ENCODE measurements around the gene NSMF.
"Not testable (repeated sequence)": the region's sequence is repeated elsewhere in the genome, so short reads cannot be mapped to it uniquely, and the experiment has no call there.

The NSMF gene

DNA sequence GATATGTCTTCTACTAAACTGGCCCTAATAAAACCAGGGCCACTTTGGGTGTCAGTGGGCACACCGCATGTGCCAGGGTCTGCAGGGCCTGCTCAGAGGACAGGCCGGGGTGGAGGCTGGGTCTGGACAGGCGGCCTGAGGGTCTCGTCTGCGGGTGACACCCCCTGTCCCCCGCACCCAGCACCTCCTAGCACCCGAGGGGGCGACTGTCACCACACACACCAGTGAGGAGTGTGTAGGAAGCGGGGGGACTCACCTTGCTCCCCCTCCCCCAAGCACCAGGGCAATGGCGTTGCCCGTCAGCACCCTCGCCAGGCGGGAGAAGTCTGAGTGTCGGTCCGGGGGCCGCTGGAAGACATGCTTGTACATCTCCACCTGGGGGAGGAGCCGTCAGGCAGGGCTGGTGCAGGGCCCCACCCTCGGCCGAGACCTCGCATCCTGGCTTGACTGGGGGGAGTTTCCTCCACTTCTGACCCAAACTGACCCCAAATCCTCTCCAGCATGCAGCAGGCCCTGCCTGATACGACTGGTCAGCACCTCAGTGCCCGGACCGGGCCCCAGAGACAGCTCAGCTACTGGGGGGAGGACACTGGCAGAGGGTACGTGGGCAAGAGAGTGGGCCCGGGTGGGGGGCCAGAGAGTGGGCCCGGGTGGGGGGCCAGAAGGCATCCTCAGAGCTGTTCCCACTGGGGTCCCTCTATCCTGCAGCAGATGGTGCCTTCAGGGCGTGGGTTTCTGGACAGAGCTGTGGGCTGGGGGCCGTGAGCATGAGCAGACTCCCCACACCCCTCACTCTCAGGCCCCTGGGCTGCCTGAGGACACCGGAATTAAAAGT is 18.9 kb upstream of the NSMF start:
- DNase-seq (ENCODE audit: low spot score): no peak

DNA sequence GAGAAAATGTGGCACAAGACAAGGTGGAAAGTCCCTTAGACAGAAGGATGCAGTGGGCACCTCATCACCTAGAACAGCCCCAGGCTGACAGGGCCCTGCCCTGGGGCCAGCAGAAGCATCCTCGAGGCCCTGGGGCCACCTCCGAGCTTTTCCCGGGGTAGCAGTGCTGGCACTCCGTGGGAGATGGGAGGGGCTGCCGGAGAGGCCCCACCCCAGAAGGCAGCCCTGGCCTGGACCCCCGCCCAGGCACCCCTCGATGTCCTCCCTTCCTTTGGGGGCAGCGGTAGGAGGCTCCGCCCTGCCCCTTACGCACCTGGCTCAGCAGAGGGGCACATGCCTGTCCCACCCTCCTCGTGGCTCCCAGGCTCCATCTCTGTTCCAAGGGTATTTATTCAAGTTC is 17.7 kb upstream of the NSMF start:
- no peak for DNase-seq (ENCODE audit: low spot score)

DNA sequence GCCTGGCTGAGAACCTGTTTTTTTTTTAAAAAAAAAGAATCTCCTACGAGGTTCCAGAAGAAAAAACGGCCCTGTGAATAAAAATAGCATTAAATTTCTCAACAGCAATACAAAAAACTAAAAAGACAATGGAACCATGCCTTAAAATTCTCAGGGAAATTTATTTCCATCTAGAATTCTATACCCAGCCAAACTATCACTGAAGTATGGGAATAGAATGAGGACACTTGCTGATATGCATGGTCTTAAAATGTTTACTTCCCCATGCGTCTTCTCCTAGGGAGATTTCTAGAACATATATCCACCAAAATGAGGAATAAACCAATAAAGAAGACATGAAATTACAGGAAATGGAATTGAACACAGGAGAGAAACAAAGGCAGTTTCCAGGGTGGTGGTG is 16.5 kb upstream of the NSMF start:
- no peak for DNase-seq (ENCODE audit: low spot score)

DNA sequence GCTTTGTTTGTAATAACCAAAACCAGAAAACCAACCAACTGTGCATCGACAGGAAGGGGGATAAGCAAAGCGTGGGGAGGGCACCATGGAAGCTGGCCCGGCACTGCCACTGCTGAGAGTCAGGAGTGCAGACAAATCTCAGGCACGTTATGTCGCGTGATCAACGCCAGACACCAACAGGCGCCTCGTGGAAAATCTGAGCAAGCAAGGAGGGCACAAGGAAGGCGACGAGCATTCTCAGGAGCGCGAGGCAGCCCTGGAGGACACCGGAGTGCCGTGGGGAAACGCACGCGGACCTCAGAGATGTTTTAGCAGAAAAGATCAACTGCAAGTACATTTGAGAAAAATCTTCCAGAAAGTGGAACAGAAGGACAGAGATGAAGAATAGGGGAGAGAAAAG is 15.1 kb upstream of the NSMF start:
- DNase-seq (ENCODE audit: low spot score): no peak

DNA sequence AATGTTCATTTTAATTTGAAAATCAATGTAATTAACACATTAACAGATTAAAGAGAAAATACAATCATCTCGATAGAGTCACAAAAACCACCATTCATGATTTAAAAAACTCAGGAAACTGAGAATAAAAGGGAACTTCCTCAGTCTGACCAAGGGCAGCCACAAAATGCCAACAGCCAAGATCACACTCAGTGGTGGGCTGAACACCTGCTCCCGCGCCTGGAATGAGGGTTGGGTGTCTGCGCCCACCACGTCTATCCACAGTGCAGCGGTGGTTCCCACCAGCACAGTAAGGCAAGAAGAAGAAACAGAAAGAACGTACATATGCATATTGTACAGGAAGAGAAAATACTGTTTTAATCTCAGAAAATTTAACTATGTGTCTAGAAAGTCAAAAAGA is 11.7 kb upstream of the NSMF start:
- no peak for DNase-seq (ENCODE audit: low spot score)

DNA sequence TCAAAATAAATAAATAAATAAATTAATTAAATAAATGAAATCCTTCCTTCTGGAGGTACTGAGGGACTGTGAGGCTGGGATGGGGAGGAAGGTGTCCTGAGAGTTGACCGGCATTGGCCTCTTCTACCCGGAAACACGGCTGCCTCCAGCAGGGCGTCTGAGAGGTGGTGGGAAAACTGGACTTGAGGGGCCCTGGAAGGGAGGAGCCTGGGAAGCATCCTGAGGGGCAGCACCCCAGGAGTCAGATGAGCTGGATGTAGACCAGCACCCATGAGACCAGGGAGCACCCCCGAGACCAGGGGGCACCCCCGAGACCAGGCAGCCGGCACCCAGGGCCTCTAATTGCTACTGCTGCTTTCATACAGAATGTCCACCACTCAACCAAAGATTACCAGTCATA is 8.8 kb upstream of the NSMF start:
- DNase-seq (ENCODE audit: low spot score): no peak

DNA sequence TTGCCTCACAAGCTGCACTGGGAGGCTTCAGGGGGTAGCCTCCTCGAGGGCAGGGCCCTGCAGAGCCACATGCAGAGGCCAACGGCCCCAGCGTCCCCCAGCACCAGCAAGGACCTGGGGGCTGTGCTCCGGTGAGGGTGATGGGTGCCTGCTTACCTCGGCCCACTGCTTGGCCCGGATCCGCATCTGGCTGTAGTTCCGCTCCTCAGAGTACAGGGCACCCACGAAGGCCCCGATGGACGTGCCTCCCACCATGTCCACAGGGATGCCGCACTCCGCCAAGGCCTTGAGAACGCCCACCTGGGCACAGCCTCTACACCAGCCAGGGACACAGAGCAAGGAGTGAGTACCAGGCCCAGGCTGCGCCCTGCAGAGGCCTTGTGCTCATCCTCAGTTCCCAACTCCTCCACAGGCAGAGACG is 8.0 kb upstream of the NSMF start:
- no peak for DNase-seq (ENCODE audit: low spot score)

DNA sequence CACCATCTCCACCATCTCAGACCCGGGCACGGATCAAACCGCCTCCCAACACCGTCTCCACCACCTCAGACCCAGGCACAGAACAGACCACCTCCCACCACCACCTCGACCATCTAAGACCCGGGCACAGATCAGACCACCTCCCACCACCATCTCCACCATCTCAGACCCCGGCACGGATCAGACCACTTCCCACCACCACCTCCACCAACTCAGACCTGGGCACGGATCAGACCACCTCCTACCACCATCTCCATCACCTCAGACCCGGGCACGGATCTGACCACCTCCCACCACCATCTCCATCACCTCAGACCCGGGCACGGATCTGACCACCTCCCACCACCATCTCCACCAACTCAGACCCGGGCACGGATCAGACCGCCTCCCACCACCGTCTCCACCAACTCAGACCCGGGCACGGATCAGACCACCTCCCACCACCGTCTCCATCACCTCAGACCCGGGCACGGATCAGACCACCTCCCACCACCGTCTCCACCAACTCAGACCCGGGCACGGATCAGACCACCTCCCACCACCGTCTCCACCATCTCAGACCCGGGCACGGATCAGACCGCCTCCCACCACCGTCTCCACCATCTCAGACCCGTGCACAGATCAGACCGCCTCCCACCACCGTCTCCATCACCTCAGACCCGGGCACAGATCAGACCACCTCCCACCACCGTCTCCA is 7.4 kb upstream of the NSMF start:
- not testable (repeated sequence) for DNase-seq (ENCODE audit: low spot score)

DNA sequence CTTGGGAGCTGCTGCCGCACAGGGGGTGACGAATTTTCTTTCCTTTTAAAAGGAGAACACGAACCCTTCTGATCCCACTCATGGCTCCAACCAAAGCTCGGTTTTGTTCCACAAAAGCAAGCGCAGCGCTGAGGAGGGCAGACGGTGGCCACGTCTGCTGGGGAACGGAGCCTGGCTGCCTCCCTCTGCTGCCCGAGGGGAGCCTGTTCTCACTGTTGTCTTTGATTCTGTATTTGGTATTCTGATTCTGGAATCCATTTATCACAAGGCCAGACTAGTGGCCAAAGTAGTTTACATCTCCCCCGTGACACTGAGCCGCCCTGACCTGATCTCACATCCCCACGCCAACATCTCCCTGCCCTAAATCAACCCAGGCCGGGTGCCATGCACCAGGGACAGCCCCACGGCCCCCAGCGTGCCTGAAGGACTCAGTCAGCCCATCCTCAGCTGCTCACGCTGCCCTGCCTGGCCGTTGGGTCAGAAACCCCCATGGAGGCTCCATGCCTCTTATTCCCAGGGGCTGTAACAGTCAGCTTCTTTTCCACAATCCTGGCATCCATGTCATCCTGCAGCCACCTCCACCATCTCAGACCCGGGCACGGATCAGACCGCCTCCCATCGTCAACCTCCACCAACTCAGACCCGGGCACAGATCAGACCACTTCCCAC is 6.7 kb upstream of the NSMF start:
- peak; percentile 30 for DNase-seq (ENCODE audit: low spot score)

DNA sequence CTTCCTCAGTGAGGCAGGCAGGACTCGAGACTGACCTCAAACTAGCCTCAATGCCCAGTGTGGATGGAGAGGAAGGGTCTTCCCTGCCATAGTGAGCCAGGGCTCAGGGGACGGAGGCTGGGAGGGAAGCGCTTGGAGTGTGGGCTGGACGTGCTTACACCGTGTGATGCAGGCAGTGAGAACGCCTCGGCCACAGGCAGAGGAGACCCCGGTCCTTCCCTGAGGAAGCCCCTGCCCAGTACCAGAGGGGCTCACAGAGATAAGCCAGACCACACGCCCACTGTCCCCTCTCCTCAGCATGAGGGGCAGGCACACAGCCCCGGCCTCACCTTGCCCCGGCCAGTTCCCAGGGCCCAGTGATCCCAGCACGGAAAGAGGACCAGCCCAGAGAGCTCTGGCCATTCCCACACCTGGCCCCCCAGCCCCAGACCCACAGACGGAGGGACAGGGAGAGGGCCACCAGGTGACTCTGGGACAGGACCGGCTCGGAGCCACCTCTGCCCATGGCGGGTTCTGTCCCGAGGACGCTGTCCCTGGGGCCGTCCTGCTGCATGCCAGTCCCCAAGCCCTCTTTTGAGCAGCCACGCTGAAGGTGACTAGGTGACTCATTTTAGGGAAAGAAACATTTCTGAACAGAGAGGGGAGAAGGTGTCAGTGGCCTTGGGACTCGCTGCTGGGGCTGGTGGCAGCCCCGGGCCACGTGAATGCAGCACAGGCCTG is 6.0 kb upstream of the NSMF start:
- DNase-seq (ENCODE audit: low spot score): no peak

DNA sequence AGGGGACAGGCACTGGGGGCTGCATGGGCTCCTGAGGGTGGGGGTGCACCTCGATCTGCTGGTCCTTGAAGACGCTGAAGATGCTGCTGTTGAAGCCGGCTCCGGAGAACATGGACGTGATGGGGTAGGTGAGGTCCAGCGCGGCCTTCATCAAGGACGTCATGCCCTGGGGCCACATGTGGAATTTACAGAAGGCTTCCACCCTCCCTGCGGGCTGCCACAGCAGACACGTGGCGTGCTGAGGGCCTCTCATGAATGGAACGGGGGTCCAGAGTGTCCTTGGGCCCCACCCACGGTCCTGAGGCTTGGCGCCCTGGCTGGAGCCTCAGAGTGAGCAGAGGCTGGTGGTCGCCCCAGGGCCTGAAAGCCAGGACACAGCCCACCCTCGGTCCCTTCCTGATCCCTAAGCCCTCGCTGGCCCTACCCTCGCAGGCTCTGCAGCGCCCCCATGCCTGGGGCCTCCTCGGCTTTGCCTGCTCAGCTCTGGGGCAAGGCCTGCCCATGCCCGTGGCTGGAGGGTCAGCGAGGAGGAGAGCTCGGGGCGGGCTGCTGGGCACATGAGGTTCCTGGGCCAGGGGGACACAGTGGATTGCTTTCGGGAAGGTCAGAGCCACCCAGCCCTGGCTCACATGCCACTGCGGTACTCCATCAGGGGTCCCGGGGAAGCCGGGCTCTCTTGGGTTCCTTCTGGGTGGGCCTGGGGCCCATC is 5.3 kb upstream of the NSMF start:
- no peak for DNase-seq (ENCODE audit: low spot score)

DNA sequence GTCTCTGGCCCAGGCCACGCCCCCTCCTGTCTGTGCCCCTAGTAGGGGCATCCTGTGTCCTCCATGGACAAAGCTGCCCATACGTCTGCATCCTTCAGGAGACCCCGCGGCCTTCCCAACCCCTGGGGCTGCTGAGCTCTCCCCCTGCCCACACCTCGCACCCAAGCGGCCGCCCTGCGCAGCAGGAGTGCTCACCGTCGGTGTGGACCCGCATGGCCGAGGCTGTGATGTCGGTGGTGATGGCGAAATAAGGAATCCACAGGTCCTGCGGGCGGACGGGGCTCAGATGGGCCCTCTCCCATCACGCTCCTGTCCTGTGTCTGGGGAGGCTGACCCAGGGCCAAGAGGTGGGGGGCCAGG is 4.8 kb upstream of the NSMF start:
- DNase-seq (ENCODE audit: low spot score): no peak

DNA sequence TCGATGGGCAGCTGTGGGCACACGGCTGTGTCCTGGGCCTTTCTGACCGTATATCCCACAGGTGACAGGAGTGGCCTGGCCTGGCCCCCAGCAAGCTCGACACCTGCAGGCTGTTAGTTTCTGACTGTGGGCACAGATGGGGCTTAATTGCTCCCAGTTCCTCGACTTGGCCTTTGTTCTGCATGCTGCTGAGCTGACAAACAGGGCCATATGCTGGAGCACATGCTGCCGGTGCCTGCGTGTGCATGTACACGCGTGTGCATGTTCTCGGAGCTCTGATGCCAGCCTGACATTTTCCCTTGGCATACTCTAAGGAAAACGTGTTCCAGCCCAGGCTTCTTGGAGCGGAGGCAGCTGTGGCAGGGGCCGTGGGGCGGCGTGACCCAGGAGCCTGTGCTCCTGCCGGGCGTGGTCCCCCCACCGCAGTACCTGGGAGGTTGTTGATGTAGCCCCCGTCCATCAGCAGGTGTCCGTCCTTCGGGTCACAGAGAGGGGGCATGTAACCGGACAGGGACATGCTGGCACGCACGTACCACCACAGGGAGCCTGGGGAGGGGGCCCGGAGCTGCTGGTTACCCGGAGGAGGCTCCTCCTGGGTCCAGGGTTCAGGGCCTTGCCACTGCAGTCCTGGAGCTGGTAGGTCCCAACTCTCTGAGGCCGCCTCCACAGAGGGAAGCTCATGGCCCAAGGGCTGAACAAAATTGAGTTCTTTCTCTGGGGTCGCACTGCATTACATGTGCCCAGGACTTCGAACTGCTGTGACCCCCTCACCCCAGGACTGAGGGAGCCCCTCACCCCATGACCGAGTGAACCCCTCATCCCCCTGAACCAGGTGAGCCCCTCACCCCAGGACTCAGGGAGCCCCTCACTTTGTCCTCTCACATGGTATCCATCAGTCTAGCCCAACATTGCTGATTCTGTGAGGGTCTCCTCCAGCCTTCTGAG is 4.1 kb upstream of the NSMF start:
- DNase-seq (ENCODE audit: low spot score): peak; percentile 47

DNA sequence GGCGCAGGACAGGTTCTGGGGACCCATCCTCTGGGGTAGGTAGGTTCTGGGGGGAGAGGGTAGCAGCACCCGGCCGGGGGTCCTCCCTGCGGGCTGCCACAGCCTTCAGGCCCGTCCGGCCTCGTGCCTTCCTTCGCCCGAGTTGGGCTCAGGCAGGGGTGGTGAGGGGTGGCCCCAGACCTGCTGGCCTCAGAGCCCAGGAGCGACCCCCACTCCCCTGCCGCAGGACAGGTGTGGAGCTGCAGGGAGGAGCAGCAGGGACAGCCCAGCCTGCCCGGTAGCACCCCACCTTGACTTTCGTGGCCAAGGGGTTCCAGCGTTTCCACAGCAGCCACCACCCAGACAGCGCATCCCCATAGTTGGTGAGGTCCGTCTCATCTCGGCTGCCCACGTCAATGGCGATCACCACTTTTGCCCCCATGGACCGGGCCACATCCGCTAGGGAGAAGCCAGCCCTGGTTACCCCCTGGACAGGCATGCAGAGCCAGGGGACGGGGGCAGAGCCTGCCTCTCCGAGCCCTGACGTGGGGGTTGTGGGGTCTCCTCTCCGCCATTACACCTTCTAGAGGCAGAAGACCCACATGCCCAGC is 3.4 kb upstream of the NSMF start:
- no peak for DNase-seq (ENCODE audit: low spot score)

DNA sequence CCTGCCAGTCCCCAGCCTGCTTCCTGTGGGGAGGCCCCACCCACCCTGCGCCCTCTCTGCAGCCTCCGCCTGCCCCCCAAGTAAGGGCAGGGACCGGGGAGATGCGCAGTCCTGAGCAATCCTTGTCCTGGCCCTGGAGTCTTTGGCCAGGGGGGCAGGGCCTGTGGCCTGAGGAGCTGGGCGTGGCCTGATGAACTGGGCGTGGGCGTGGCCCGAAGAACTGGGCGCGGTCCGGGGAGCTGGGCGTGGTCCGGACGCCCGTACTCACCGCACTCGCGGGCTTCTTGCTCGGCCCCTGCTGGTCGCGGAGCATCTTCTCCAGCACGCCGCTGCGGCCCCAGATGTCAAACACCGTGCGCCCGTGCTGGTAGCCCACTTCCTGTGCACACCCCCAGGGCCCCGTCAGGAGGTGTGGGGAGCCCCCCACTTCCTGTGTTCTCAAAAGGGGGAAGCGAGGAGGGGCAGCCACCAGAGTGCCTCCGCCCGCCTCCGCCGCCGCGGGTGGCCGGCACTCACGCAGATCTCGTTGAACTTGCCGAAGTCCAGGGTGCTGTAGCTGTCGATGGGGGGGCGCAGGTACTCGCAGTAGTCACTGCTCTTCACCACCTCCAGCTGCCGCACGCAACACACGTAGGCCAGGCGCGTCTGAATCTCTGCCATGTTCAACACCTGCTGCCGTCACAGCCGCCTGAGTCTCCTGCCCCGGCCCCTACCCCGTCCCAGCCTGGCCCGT is 2.7 kb upstream of the NSMF start:
- DNase-seq (ENCODE audit: low spot score): no peak

DNA sequence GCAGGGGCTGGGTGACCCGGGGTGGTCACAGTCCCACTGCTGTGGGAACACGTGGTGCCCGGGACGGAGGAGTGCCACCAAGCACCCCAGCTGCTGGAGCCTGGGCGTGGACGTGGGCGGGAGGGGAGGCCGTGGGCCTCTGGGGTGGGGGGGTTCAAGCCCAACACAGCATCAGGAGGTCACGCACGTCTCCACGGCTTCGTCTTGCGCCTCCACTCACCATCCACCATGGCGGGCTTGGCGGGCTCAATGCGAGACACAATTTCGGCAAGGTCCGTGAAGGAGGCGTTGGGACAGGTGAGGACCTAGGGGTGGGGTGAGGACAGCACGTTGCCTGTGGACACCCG is 2.2 kb upstream of the NSMF start:
- no peak for DNase-seq (ENCODE audit: low spot score)

DNA sequence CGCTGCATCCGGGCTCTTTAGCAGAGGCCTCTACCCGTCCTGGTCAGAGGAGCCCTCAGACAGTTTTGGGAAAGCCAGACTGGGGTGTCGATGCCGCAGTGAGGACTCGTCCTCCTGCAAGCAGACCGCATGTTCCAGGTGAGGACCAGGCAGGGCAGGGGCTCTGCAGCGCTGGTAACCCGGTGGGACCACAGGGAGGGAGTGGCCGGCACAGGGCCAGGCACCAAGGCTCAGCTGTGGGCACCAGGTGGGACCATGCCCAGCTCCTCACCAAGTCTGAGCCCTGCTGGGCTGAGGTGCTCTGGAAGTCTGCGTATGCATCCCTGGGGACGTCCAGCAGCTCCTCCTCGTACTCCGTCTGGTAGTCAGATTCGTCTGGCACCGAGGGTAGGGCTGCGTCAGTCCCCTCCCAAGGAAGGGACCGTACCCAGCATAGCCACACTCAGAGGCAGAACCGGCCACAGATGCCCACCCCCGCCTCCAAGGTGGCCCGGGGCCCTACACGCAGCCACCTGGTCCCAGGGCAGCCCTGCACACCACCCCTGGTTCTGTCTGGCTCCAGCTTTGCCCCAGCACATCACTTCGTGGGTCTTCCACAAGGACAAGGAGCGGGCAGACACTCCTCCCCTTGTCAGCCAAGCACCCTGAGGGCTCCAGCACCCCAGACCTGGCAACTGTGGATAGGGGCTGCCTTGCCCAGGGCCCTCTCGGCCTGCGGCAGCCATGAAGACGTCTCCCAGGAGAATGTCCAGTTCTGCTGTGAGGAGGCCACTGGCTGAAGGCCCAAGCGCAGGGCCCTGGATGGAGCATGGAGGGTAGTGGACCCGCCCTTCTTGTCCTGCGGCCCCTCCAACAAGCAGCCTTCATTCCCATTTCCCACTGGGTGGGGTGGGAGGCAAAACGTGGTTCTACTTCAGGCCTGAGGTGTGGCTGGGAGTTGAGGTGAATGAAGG is 1.5 kb upstream of the NSMF start:
- peak; percentile 7 for DNase-seq (ENCODE audit: low spot score)

DNA sequence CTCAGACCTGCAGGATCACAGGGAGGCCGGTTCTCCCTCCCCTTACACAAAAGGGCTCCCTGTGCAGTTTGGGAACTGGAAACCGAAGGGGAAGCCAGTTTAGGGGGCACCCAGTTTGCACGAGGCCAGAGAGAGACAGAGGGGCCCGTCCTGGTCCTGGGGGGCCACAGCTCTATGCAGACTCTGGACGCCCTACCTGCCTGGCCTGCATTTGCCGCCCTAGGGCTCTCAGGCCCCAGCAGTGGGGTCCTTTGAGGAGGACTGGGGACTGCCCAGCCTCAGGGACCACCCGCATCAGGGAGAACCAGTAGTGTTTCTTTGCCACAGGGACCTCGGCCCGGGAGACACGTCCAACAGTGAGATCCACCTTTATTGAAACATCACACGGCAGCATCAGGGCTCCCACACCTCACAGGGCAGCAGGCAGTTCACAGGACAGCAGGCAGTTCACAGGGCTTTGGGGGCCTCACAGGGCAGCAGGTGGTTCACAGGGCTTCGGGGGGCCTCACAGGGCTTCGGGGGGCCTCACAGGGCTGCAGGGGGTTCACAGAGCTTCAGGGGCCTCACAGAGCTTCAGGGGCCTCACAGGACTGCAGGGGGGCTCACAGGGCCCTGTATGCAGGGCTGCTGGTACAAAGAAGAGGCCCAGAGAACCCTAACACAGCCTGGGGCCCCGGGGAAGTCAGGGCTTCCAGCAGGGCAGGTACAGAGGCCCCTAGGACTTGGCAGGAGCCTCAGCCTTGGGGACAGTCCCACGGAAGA is 648 bp upstream of the NSMF start:
- no peak for DNase-seq (ENCODE audit: low spot score)
